BLaER1 treated with 17β-estradiol and CSF1 and Interleukin-3, amounts not matched to agents 10 nM and 100 nM (cell line): ENCODE data around the gene UQCRH.
"Not testable (repeated sequence)": the region's sequence is repeated elsewhere in the genome, so short reads cannot be mapped to it uniquely, and the experiment has no call there.

ENCODE experiments used
- H3K27ac ChIP-seq, 11 experiments: shearing (Covaris generic); formaldehyde crosslinking; 2 replicates each; pipeline ENCODE4 v1.8.1; 2022
- H3K27me3 ChIP-seq, 11 experiments: shearing (Covaris generic); formaldehyde crosslinking; 2 replicates each; pipeline ENCODE4 v1.8.1; 2022
- H3K36me3 ChIP-seq, 11 experiments: shearing (Covaris generic); formaldehyde crosslinking; 2 replicates each; pipeline ENCODE4 v1.8.1; 2022
- H3K4me1 ChIP-seq, 10 experiments: shearing (Covaris generic); formaldehyde crosslinking; 2 replicates each; pipeline ENCODE4 v1.8.1; 2022
- H3K4me2 ChIP-seq, 11 experiments: shearing (Covaris generic); formaldehyde crosslinking; 2 replicates each; pipeline ENCODE4 v1.8.1; 2022
- H3K4me3 ChIP-seq, 10 experiments: shearing (Covaris generic); formaldehyde crosslinking; 2 replicates each; pipeline ENCODE4 v1.8.1; 2022
- H3K9ac ChIP-seq, 11 experiments: shearing (Covaris generic); formaldehyde crosslinking; 2 replicates each; pipeline ENCODE4 v1.8.1; 2022
- H3K9me3 ChIP-seq, 11 experiments: shearing (Covaris generic); formaldehyde crosslinking; replicated peaks in 1 of 11; 2 replicates each; pipeline ENCODE4 v1.8.1; 2022
- H4K20me1 ChIP-seq, 11 experiments: shearing (Covaris generic); formaldehyde crosslinking; 2 replicates each; pipeline ENCODE4 v1.8.1; 2022
- Cebpa-rat ChIP-seq, 11 experiments: shearing (Covaris generic); IDR thresholded peaks; 2 replicates each; pipeline ENCODE4 v1.8.1; 2022

The UQCRH gene

GRCh38 chr1:46362158-46362557 is 58.7 kb downstream of the UQCRH start:
- Histone ChIP-seq H4K20me1 (peaks cover 0 to 31% (median 9%) of the 10 kb centered on the region in 11 experiments; a peak in 9 of 22 replicates), H3K27me3 (no peaks in the 10 kb centered on the region), H3K9ac (no peak overlapping the region), H3K27ac (no peak overlapping the region), H3K4me2 (no peak overlapping the region), H3K9me3 (no peaks in the 10 kb centered on the region), H3K4me1 (no peaks in the 10 kb centered on the region), H3K36me3 (peaks cover 84 to 100% (median 94%) of the 10 kb centered on the region in 11 experiments), H3K4me3 (no peak overlapping the region)
- no peak for TF ChIP-seq Cebpa-rat (IDR thresholded peaks at IDR 0.05)

- no peak for TF ChIP-seq Cebpa-rat (IDR thresholded peaks at IDR 0.05)
- Histone ChIP-seq H3K36me3 (peaks cover 83 to 100% (median 97%) of the 10 kb centered on the region in 11 experiments), H4K20me1 (peaks cover 0 to 26% (median 9%) of the 10 kb centered on the region in 11 experiments; a peak in 7 of 22 replicates), H3K4me3 (no peak overlapping the region), H3K4me2 (no peak overlapping the region), H3K27ac (no peak overlapping the region), H3K9ac (no peak overlapping the region), H3K4me1 (peaks cover 0 to 6% (median 1%) of the 10 kb centered on the region in 10 experiments; a peak in 9 of 20 replicates), H3K27me3 (no peaks in the 10 kb centered on the region), H3K9me3 (no peaks in the 10 kb centered on the region)
Observed at GRCh38 chr1:46363121-46363520, 59.6 kb downstream of the UQCRH start.

- no peaks in the 10 kb centered on the region for H3K9me3 ChIP-seq
- H3K27ac ChIP-seq = no peak overlapping the region
- no peak for TF ChIP-seq Cebpa-rat (IDR thresholded peaks at IDR 0.05)
- H3K4me2 ChIP-seq = no peak overlapping the region
- peaks cover 0 to 29% (median 9%) of the 10 kb centered on the region in 11 experiments; a peak in 7 of 22 replicates for H4K20me1 ChIP-seq
- H3K9ac ChIP-seq = no peak overlapping the region
- peaks cover 4 to 21% (median 16%) of the 10 kb centered on the region in 10 experiments for H3K4me1 ChIP-seq
- no peak overlapping the region for H3K4me3 ChIP-seq
- H3K36me3 ChIP-seq = peaks cover 71 to 96% (median 89%) of the 10 kb centered on the region in 11 experiments
- no peaks in the 10 kb centered on the region for H3K27me3 ChIP-seq
Observed at GRCh38 chr1:46364612-46365011, 61.1 kb downstream of the UQCRH start.

- not testable (repeated sequence) for H3K4me3 ChIP-seq, H3K27ac ChIP-seq, H3K27me3 ChIP-seq, H3K9ac ChIP-seq, H3K4me2 ChIP-seq, H3K9me3 ChIP-seq
- Histone ChIP-seq H3K4me1 (peaks cover 15 to 33% (median 28%) of the 10 kb centered on the region in 10 experiments), H3K36me3 (peaks cover 62 to 84% (median 77%) of the 10 kb centered on the region in 11 experiments), H4K20me1 (peaks cover 0 to 31% (median 9%) of the 10 kb centered on the region in 11 experiments; a peak in 6 of 22 replicates)
Observed at GRCh38 chr1:46365796-46366195, 62.3 kb downstream of the UQCRH start.
